ENCODE data around the gene RPL35A.
A peak's percentile ranks its signal among the peaks of the same experiment; 100 is the strongest.
"Not testable (repeated sequence)": the region's sequence is repeated elsewhere in the genome, so short reads cannot be mapped to it uniquely, and the experiment has no call there.

Gene RPL35A

GRCh38 chr3:197949778-197950676 is at the start of gene RPL35A:
TSS of gene RPL35A (plus strand) at chr3:197950190. CDS start at chr3:197950968, 778 bp downstream.
- peak; percentile 74 to 76 for DNase-seq

GRCh38 chr3:197901626-197902025 is 48.4 kb upstream of the RPL35A start:
- no peak for DNase-seq

- peak; percentile 39 to 56 for DNase-seq
Measured at GRCh38 chr3:197906023-197906849, 43.8 kb upstream of the RPL35A start.

GRCh38 chr3:197906850-197907187 is 43.2 kb upstream of the RPL35A start:
- no peak for DNase-seq

GRCh38 chr3:197907196-197907595 is 42.8 kb upstream of the RPL35A start:
- no peak for DNase-seq

GRCh38 chr3:197908550-197908949 is 41.4 kb upstream of the RPL35A start:
- not testable (repeated sequence) for DNase-seq

- DNase-seq = no peak
Measured at GRCh38 chr3:197908957-197909701, 40.9 kb upstream of the RPL35A start.

GRCh38 chr3:197912741-197913476 is 37.1 kb upstream of the RPL35A start:
- no peak for DNase-seq

GRCh38 chr3:197913641-197914380 is 36.2 kb upstream of the RPL35A start:
- DNase-seq = no peak

- not testable (repeated sequence) for DNase-seq
Measured at GRCh38 chr3:197921429-197922275, 28.3 kb upstream of the RPL35A start.

GRCh38 chr3:197926418-197926817 is 23.6 kb upstream of the RPL35A start:
- no peak for DNase-seq

GRCh38 chr3:197927578-197927977 is 22.4 kb upstream of the RPL35A start:
- not testable (repeated sequence) for DNase-seq

- no peak for DNase-seq
Measured at GRCh38 chr3:197936819-197937384, 13.1 kb upstream of the RPL35A start.

- no peak for DNase-seq
Measured at GRCh38 chr3:197940745-197941384, 9.1 kb upstream of the RPL35A start.

- DNase-seq = peak in 1 of 2 experiments; percentile 0
Measured at GRCh38 chr3:197942956-197943556, 6.9 kb upstream of the RPL35A start.

- no peak for DNase-seq
Measured at GRCh38 chr3:197949191-197949777, 706 bp upstream of the RPL35A start.

- no peak for DNase-seq
Measured at GRCh38 chr3:197950677-197951061, 679 bp downstream of the RPL35A start.

GRCh38 chr3:197951392-197951990 is 1.5 kb downstream of the RPL35A start:
- DNase-seq = no peak

Measured in SHP77 (cell line).